WTC11 (cell line): ENCODE data around the gene MPHOSPH6. TPM values are rescaled to one million over a fixed set of nuclear protein-coding genes. Genes with fewer than 3 reads are reported as not detected.

Experiments used
- ATAC-seq: fragments of 200-7000 bp; cut with Tn5 transposase; 2 replicates; pipeline ENCODE4 v1.10.0; 2021; ENCODE audit warnings: mild to moderate bottlenecking, moderate library complexity
- CTCF ChIA-PET: fragments of 300-600 bp; sonication (Branson Sonifier 250); formaldehyde crosslinking; loops from one replicate; lab custom pipeline; 2021; ENCODE audit warnings: antibody characterized with exemption; lab: Charles Lee
- POLR2A ChIA-PET: fragments of 350-600 bp; sonication (Branson Sonifier 250); formaldehyde crosslinking; loops from one replicate; lab custom pipeline; 2021; ENCODE audit warnings: antibody characterized with exemption; lab: Charles Lee
- DNase-seq: peaks from one replicate; pipeline ENCODE4 v3.0.0; 2021; ENCODE audit warnings: low spot score
- H3K27ac Mint-ChIP-seq: 2 replicates; pipeline ENCODE4 v1.8.0; 2021; ENCODE audit warnings: mixed read lengths
- H3K27me3 Mint-ChIP-seq: 2 replicates; pipeline ENCODE4 v1.8.0; 2021; ENCODE audit warnings: low read depth, mild to moderate bottlenecking, moderate library complexity, mixed read lengths
- H3K36me3 Mint-ChIP-seq: 2 replicates; pipeline ENCODE4 v1.8.0; 2021; ENCODE audit warnings: mixed read lengths
- H3K4me1 Mint-ChIP-seq: 2 replicates; pipeline ENCODE4 v1.8.0; 2022; ENCODE audit warnings: mixed read lengths
- H3K4me3 Mint-ChIP-seq: 2 replicates; pipeline ENCODE4 v1.8.0; 2021; ENCODE audit warnings: mild to moderate bottlenecking, moderate library complexity, mixed read lengths
- H3K9me3 Mint-ChIP-seq: 2 replicates; pipeline ENCODE4 v1.8.0; 2021; ENCODE audit warnings: mixed read lengths
- EMX1 ChIP-seq: fragments of 250-450 bp; sonication (Bioruptor Pico); IDR thresholded peaks from 2 replicates; pipeline ENCODE4 v1.8.0; 2021; ENCODE audit warnings: mild to moderate bottlenecking
- FOXJ3 ChIP-seq: sonication (generic); formaldehyde crosslinking; IDR thresholded peaks from 2 replicates; pipeline ENCODE4 v1.9.0; 2021; ENCODE audit warnings: missing genetic modification reagents, mild to moderate bottlenecking, borderline replicate concordance
- GABPB1 ChIP-seq: sonication (generic); formaldehyde crosslinking; IDR thresholded peaks from 2 replicates; pipeline ENCODE4 v1.8.1; 2023; ENCODE audit warnings: mild to moderate bottlenecking, missing genetic modification reagents
- GRHL2 ChIP-seq: fragments of 250-450 bp; sonication (Bioruptor Pico); IDR thresholded peaks from 2 replicates; pipeline ENCODE4 v1.8.0; 2022; ENCODE audit warnings: mild to moderate bottlenecking, moderate library complexity; ENCODE audit not compliant: insufficient replicate concordance, severe bottlenecking
- HMGA2 ChIP-seq: fragments of 250-450 bp; sonication (Bioruptor Pico); IDR thresholded peaks from 2 replicates; pipeline ENCODE4 v1.4.0; 2021; ENCODE audit warnings: mild to moderate bottlenecking, moderate library complexity
- HMGXB4 ChIP-seq: sonication (generic); formaldehyde crosslinking; IDR thresholded peaks from 2 replicates; pipeline ENCODE4 v1.8.1; 2023; ENCODE audit warnings: mild to moderate bottlenecking, moderate library complexity, missing genetic modification reagents
- IRF2 ChIP-seq: sonication (generic); formaldehyde crosslinking; IDR thresholded peaks from 2 replicates; pipeline ENCODE4 v1.8.0; 2022; ENCODE audit warnings: low read depth, missing genetic modification reagents, borderline replicate concordance
- NFYB ChIP-seq: sonication (generic); formaldehyde crosslinking; conservative IDR thresholded peaks from 2 replicates; pipeline ENCODE4 v1.8.0; 2022; ENCODE audit warnings: low read depth, missing genetic modification reagents
- NR3C1 ChIP-seq: sonication (generic); formaldehyde crosslinking; conservative IDR thresholded peaks from 2 replicates; pipeline ENCODE4 v1.8.1; 2023; ENCODE audit warnings: low read depth, mild to moderate bottlenecking, missing genetic modification reagents
- OVOL2 ChIP-seq: fragments of 250-450 bp; sonication (Bioruptor Pico); IDR thresholded peaks from 2 replicates; pipeline ENCODE4 v1.9.0; 2021; ENCODE audit warnings: mild to moderate bottlenecking, borderline replicate concordance
- SMAD3 ChIP-seq: sonication (generic); formaldehyde crosslinking; IDR thresholded peaks from 2 replicates; pipeline ENCODE4 v1.8.0; 2022; ENCODE audit warnings: missing genetic modification reagents, mild to moderate bottlenecking, borderline replicate concordance
- TEAD1 ChIP-seq: sonication (generic); formaldehyde crosslinking; IDR thresholded peaks from 2 replicates; pipeline ENCODE4 v1.8.0; 2022; ENCODE audit warnings: mild to moderate bottlenecking, missing genetic modification reagents
- TEAD4 ChIP-seq: sonication (generic); formaldehyde crosslinking; IDR thresholded peaks from 2 replicates; pipeline ENCODE4 v1.8.0; 2022; ENCODE audit warnings: mild to moderate bottlenecking, missing genetic modification reagents
- TP53 ChIP-seq: sonication (generic); formaldehyde crosslinking; IDR thresholded peaks from 2 replicates; pipeline ENCODE4 v1.8.1; 2023; ENCODE audit warnings: mild to moderate bottlenecking, missing genetic modification reagents
- USF1 ChIP-seq: sonication (generic); formaldehyde crosslinking; IDR thresholded peaks from 2 replicates; pipeline ENCODE4 v1.8.0; 2022; ENCODE audit warnings: mild to moderate bottlenecking, missing genetic modification reagents
- ZBTB21 ChIP-seq: sonication (generic); formaldehyde crosslinking; IDR thresholded peaks from 2 replicates; pipeline ENCODE4 v1.8.1; 2023; ENCODE audit warnings: mild to moderate bottlenecking, missing genetic modification reagents, borderline replicate concordance
- ZNF219 ChIP-seq: sonication (generic); formaldehyde crosslinking; IDR thresholded peaks from 2 replicates; pipeline ENCODE4 v1.8.0; 2023; ENCODE audit warnings: missing genetic modification reagents, mild to moderate bottlenecking, borderline replicate concordance
- ZNF232 ChIP-seq: sonication (generic); formaldehyde crosslinking; IDR thresholded peaks from 2 replicates; pipeline ENCODE4 v1.8.0; 2022; ENCODE audit warnings: mild to moderate bottlenecking, missing genetic modification reagents
- ZNF396 ChIP-seq: fragments of 250-450 bp; sonication (Bioruptor Pico); IDR thresholded peaks from 2 replicates; pipeline ENCODE4 v1.8.0; 2021; ENCODE audit warnings: mild to moderate bottlenecking, moderate library complexity, borderline replicate concordance
- ZNF416 ChIP-seq: fragments of 250-450 bp; sonication (Bioruptor Pico); IDR thresholded peaks from 2 replicates; pipeline ENCODE4 v1.9.0; 2021; ENCODE audit warnings: mild to moderate bottlenecking, inconsistent platforms
- total RNA-seq: library from RNA; stranded (reverse); gene quantifications from 3 replicates; pipeline ENCODE4 v1.2.3, GENCODE V29; 2021
- TF ChIP-seq, protein P1 (sequence below): sonication (generic); formaldehyde crosslinking; IDR thresholded peaks from 2 replicates; pipeline ENCODE4 v1.8.0; 2023; ENCODE audit warnings: missing genetic modification reagents
- TF ChIP-seq, protein P2 (sequence below): sonication (generic); formaldehyde crosslinking; IDR thresholded peaks from 2 replicates; pipeline ENCODE4 v1.8.0; 2023; ENCODE audit warnings: missing genetic modification reagents, mild to moderate bottlenecking, borderline replicate concordance
- TF ChIP-seq, protein P3 (sequence below): fragments of 250-450 bp; sonication (Bioruptor Pico); IDR thresholded peaks from 2 replicates; pipeline ENCODE4 v1.9.0; 2021; ENCODE audit warnings: mild to moderate bottlenecking, borderline replicate concordance

MPHOSPH6 gene
- total RNA-seq, 1 experiment from 2014 or later, result 30.8 TPM

DNA sequence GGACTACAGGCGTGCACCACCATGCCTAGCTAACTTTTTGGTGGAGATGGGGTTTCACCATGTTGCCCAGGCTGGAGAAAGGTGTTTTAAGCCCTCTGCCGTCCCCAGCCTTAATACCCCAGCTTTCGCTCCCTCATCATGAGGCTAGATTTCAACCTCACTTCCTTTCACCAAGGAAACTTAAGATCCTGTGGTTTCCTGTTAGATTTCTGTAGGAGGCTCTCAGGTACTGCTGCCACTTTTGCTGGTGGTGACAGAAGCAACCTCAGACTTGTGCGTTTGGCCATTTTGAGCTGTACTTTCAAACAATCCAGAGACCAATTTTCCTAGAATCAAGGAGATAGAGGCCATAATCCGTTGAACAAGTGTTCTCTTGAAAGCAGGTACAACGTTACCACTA, 36.2 kb downstream of the MPHOSPH6 start (continued):
- TF ChIP-seq IRF2 (CRISPR knock-in tag) (no peak), USF1 (CRISPR knock-in tag) (no peak), HMGA2 (no peak), HMGXB4 (CRISPR knock-in tag) (no peak), ZBTB21 (no peak), GRHL2 (CRISPR knock-in tag) (no peak)
- TF ChIP-seq, protein P1, sequence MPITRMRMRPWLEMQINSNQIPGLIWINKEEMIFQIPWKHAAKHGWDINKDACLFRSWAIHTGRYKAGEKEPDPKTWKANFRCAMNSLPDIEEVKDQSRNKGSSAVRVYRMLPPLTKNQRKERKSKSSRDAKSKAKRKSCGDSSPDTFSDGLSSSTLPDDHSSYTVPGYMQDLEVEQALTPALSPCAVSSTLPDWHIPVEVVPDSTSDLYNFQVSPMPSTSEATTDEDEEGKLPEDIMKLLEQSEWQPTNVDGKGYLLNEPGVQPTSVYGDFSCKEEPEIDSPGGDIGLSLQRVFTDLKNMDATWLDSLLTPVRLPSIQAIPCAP (CRISPR knock-in tag), result no peak

- DNase-seq (no peak), ATAC-seq (no peak)
- TF ChIP-seq OVOL2 (CRISPR knock-in tag) (no peak), TP53 (CRISPR knock-in tag) (no peak), ZNF416 (CRISPR knock-in tag) (no peak), GRHL2 (CRISPR knock-in tag) (no peak), EMX1 (CRISPR knock-in tag) (no peak), TEAD1 (no peak), NR3C1 (no peak), TEAD4 (CRISPR knock-in tag) (no peak), SMAD3 (CRISPR knock-in tag) (no peak), ZNF232 (no peak), GABPB1 (CRISPR knock-in tag) (no peak), ZNF396 (no peak), FOXJ3 (CRISPR knock-in tag) (no peak), ZNF219 (CRISPR knock-in tag) (no peak), NFYB (CRISPR knock-in tag) (no peak), HMGXB4 (CRISPR knock-in tag) (no peak)
- TF ChIP-seq, protein P2, sequence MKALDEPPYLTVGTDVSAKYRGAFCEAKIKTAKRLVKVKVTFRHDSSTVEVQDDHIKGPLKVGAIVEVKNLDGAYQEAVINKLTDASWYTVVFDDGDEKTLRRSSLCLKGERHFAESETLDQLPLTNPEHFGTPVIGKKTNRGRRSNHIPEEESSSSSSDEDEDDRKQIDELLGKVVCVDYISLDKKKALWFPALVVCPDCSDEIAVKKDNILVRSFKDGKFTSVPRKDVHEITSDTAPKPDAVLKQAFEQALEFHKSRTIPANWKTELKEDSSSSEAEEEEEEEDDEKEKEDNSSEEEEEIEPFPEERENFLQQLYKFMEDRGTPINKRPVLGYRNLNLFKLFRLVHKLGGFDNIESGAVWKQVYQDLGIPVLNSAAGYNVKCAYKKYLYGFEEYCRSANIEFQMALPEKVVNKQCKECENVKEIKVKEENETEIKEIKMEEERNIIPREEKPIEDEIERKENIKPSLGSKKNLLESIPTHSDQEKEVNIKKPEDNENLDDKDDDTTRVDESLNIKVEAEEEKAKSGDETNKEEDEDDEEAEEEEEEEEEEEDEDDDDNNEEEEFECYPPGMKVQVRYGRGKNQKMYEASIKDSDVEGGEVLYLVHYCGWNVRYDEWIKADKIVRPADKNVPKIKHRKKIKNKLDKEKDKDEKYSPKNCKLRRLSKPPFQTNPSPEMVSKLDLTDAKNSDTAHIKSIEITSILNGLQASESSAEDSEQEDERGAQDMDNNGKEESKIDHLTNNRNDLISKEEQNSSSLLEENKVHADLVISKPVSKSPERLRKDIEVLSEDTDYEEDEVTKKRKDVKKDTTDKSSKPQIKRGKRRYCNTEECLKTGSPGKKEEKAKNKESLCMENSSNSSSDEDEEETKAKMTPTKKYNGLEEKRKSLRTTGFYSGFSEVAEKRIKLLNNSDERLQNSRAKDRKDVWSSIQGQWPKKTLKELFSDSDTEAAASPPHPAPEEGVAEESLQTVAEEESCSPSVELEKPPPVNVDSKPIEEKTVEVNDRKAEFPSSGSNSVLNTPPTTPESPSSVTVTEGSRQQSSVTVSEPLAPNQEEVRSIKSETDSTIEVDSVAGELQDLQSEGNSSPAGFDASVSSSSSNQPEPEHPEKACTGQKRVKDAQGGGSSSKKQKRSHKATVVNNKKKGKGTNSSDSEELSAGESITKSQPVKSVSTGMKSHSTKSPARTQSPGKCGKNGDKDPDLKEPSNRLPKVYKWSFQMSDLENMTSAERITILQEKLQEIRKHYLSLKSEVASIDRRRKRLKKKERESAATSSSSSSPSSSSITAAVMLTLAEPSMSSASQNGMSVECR (CRISPR knock-in tag), result no peak
- TF ChIP-seq, protein P3, sequence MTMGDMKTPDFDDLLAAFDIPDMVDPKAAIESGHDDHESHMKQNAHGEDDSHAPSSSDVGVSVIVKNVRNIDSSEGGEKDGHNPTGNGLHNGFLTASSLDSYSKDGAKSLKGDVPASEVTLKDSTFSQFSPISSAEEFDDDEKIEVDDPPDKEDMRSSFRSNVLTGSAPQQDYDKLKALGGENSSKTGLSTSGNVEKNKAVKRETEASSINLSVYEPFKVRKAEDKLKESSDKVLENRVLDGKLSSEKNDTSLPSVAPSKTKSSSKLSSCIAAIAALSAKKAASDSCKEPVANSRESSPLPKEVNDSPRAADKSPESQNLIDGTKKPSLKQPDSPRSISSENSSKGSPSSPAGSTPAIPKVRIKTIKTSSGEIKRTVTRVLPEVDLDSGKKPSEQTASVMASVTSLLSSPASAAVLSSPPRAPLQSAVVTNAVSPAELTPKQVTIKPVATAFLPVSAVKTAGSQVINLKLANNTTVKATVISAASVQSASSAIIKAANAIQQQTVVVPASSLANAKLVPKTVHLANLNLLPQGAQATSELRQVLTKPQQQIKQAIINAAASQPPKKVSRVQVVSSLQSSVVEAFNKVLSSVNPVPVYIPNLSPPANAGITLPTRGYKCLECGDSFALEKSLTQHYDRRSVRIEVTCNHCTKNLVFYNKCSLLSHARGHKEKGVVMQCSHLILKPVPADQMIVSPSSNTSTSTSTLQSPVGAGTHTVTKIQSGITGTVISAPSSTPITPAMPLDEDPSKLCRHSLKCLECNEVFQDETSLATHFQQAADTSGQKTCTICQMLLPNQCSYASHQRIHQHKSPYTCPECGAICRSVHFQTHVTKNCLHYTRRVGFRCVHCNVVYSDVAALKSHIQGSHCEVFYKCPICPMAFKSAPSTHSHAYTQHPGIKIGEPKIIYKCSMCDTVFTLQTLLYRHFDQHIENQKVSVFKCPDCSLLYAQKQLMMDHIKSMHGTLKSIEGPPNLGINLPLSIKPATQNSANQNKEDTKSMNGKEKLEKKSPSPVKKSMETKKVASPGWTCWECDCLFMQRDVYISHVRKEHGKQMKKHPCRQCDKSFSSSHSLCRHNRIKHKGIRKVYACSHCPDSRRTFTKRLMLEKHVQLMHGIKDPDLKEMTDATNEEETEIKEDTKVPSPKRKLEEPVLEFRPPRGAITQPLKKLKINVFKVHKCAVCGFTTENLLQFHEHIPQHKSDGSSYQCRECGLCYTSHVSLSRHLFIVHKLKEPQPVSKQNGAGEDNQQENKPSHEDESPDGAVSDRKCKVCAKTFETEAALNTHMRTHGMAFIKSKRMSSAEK (CRISPR knock-in tag), result no peak
- TF ChIP-seq, protein P1 (CRISPR knock-in tag), result no peak
Measured at GRCh38 chr16:82129881-82130280, 40.1 kb downstream of the MPHOSPH6 start.

More at GRCh38 chr16:82129881-82130280, 40.1 kb downstream of the MPHOSPH6 start:
- Mint-ChIP-seq H3K27ac (no peak overlapping the region), H3K4me1 (peaks cover 18% of the 10 kb centered on the region), H3K4me3 (no peak overlapping the region), H3K36me3 (no peaks in the 10 kb centered on the region), H3K27me3 (no peaks in the 10 kb centered on the region), H3K9me3 (no peaks in the 10 kb centered on the region)
- ChIA-PET CTCF (no interaction called here), POLR2A (no interaction called here)
